HepG2 (cell line): ENCODE data around the gene METRNL. TPM values are rescaled to one million over a fixed set of nuclear protein-coding genes. Genes with fewer than 3 reads are reported as not detected.

Experiments
- ATAC-seq: fragments of 200-7000 bp; cut with Tn5 transposase; 3 replicates; pipeline ENCODE4 v1.9.1; 2020; ENCODE audit warnings: mild to moderate bottlenecking, moderate library complexity
- BruUV-seq: library from RNA; stranded (reverse); fragments of 400-500 nt; replicated peaks from 2 replicates; lab custom pipeline; 2021; lab: Mats Ljungman, UMichigan
- CTCF ChIA-PET: fragments of 300-600 bp; formaldehyde crosslinking; extraction: SDS; loops from one replicate; lab custom pipeline; 2021; ENCODE audit warnings: low total read pairs, inconsistent platforms, low intra/inter-chr PET ratio; lab: Yijun Ruan, JAX
- POLR2A ChIA-PET: fragments of 350-600 bp; sonication (Branson Sonifier 250); formaldehyde crosslinking; loops from one replicate; lab custom pipeline; 2020; ENCODE audit warnings: antibody characterized with exemption, inconsistent platforms; lab: Yijun Ruan, JAX
- DNase-seq: peaks from one replicate; pipeline ENCODE4 v3.0.0-alpha.2; 2015; ENCODE audit warnings: low spot score
- FAIRE-seq: peaks from 3 replicates; lab custom pipeline; 2011; peaks lifted over from hg19 to GRCh38; lab: Jason Lieb, UNC
- H2AFZ ChIP-seq: one replicate; pipeline ENCODE4 v1.6.1; 2011; ENCODE audit warnings: low read length, inconsistent platforms
- H3K27ac ChIP-seq: fragments of 300-600 bp; 3 replicates; pipeline ENCODE4 v1.8.0; 2011; ENCODE audit warnings: mixed run types, mild to moderate bottlenecking, mixed read lengths, low read length, inconsistent platforms; ENCODE audit not compliant: insufficient read depth; ENCODE audit errors: extremely low read length
- H3K27me3 ChIP-seq, 2 experiments: fragments of 200-600 bp in 1 of 2; 2 replicates in 1 of 2; 3 replicates in 1 of 2; pipeline versions ENCODE4 v1.6.0 to v1.8.0; 2011; ENCODE audit warnings: low read length in 2 of 2, mild to moderate bottlenecking in 2 of 2, moderate library complexity in 2 of 2, inconsistent platforms in 1 of 2; ENCODE audit not compliant: insufficient read depth in 2 of 2, control insufficient read depth in 1 of 2
- H3K36me3 ChIP-seq, 2 experiments: fragments of 200-600 bp in 1 of 2; replicated peaks in 1 of 2; 2 replicates in 1 of 2; 3 replicates in 1 of 2; pipeline versions ENCODE4 v1.5.1 to v1.8.0; 2011; ENCODE audit warnings: low read length in 2 of 2, inconsistent platforms in 1 of 2; ENCODE audit not compliant: insufficient read depth in 2 of 2, control insufficient read depth in 1 of 2
- H3K4me1 ChIP-seq: 2 replicates; pipeline ENCODE4 v1.5.1; 2012; ENCODE audit warnings: low read length, inconsistent platforms; ENCODE audit not compliant: insufficient read depth
- H3K4me2 ChIP-seq: 2 replicates; pipeline ENCODE4 v1.6.0; 2011; ENCODE audit warnings: low read depth, low read length, inconsistent platforms
- H3K4me3 ChIP-seq, 3 experiments: fragments of 200-600 bp in 1 of 3; sonication (generic), shearing (Covaris generic) in 1 of 3; replicated peaks in 1 of 3; 2 replicates each; pipeline ENCODE4 v1.5.1; 2011 to 2016; ENCODE audit warnings: low read length in 3 of 3, inconsistent platforms in 2 of 3, low read depth in 2 of 3, mild to moderate bottlenecking in 2 of 3, control low read depth in 1 of 3, mixed read lengths in 1 of 3; ENCODE audit not compliant: insufficient read depth in 1 of 3
- H3K79me2 ChIP-seq: one replicate; pipeline ENCODE4 v1.6.1; 2011; ENCODE audit warnings: low read length, inconsistent platforms; ENCODE audit not compliant: insufficient read depth
- H3K9ac ChIP-seq: 2 replicates; pipeline ENCODE4 v1.6.0; 2011; ENCODE audit warnings: mild to moderate bottlenecking, low read depth, low read length, inconsistent platforms; ENCODE audit not compliant: insufficient read depth
- H3K9me3 ChIP-seq: 2 replicates; pipeline ENCODE4 v1.5.1; 2012; ENCODE audit warnings: mild to moderate bottlenecking, low read length
- H4K20me1 ChIP-seq: 2 replicates; pipeline ENCODE4 v1.6.0; 2011; ENCODE audit warnings: inconsistent platforms, mild to moderate bottlenecking, low read length, moderate library complexity; ENCODE audit not compliant: insufficient read depth
- SOX6 ChIP-seq, 2 experiments: fragments of 450-650 bp in 1 of 2; sonication (generic) in 1 of 2; formaldehyde crosslinking in 1 of 2; IDR thresholded peaks; 2 replicates each; pipeline versions ENCODE4 v1.4.0 to v1.6.1; 2017 to 2020; ENCODE audit warnings: antibody characterized with exemption in 1 of 2, mild to moderate bottlenecking in 1 of 2, missing genetic modification reagents in 1 of 2
- WGBS: methylation state at CpG from one replicate; pipeline ENCODE4 v1.1.6; 2017; ENCODE audit warnings: low lambda C conversion rate; 5-methylcytosine and 5-hydroxymethylcytosine counted together
- in situ Hi-C: cut with HindIII; loops from 2 replicates; pipeline ENCODE4 v1.10.0; 2017; ENCODE audit warnings: low pct_unique_long_range_greater_than_20kb; ENCODE audit not compliant: extremely low pct_ligation_motif_present
- intact Hi-C: fragments of 100-400 bp; cut with micrococcal nuclease; formaldehyde crosslinking; loops from one replicate; pipeline ENCODE4 v1.10.0; 2022; ENCODE audit not compliant: unreplicated experiment
- polyA plus RNA-seq, 8 experiments: library from polyadenylated mRNA; depleted of rRNA in 3 of 8; stranded (reverse) in 7 of 8; unstranded in 1 of 8; fragments of >200 nt; fragmentation: Illumina TruSeq in 4 of 8; extraction: Trizol in 4 of 8; gene quantifications; 2 replicates each; pipeline versions ENCODE4 v1.2.1 to v1.2.3, GENCODE V29; 2011 to 2016; ENCODE audit warnings: low read depth in 4 of 8, missing spikeins in 1 of 8, mixed read lengths in 1 of 8; ENCODE audit not compliant: insufficient read depth in 1 of 8
- total RNA-seq, 5 experiments: library from RNA; depleted of rRNA; stranded (reverse); fragments of >200 nt; fragmentation: Illumina TruSeq; extraction: Trizol; gene quantifications; 2 replicates each; pipeline ENCODE4 v1.2.3, GENCODE V29; 2016; ENCODE audit warnings: low read depth in 1 of 5
- TF ChIP-seq, protein P1 (sequence below): IDR thresholded peaks from 2 replicates; pipeline ENCODE4 v1.6.1; 2016; ENCODE audit warnings: missing compliant biosample characterization, missing genetic modification reagents, borderline replicate concordance
- TF ChIP-seq, protein P2 (sequence below): sonication (generic); IDR thresholded peaks from 2 replicates; pipeline ENCODE4 v1.6.1; 2016; ENCODE audit warnings: low read depth, borderline replicate concordance
- TF ChIP-seq, protein P3 (sequence below): sonication (generic); formaldehyde crosslinking; conservative IDR thresholded peaks from 2 replicates; pipeline ENCODE4 v1.8.1; 2023; ENCODE audit warnings: missing genetic modification reagents
- TF ChIP-seq, protein P4 (sequence below): sonication (generic); formaldehyde crosslinking; conservative IDR thresholded peaks from 2 replicates; pipeline ENCODE4 v1.4.0; 2020; ENCODE audit warnings: missing genetic modification reagents
- TF ChIP-seq, protein P5 (sequence below): sonication (generic); formaldehyde crosslinking; IDR thresholded peaks from 2 replicates; pipeline ENCODE4 v1.5.1; 2020; ENCODE audit warnings: mild to moderate bottlenecking, missing genetic modification reagents, moderate library complexity

Gene METRNL
- total and polyA plus RNA-seq, 2 of the 13 experiments (the other 11 are each of a cell fraction or from before 2014, with no cell fraction given) = 0.66 to 0.84 TPM

DNA sequence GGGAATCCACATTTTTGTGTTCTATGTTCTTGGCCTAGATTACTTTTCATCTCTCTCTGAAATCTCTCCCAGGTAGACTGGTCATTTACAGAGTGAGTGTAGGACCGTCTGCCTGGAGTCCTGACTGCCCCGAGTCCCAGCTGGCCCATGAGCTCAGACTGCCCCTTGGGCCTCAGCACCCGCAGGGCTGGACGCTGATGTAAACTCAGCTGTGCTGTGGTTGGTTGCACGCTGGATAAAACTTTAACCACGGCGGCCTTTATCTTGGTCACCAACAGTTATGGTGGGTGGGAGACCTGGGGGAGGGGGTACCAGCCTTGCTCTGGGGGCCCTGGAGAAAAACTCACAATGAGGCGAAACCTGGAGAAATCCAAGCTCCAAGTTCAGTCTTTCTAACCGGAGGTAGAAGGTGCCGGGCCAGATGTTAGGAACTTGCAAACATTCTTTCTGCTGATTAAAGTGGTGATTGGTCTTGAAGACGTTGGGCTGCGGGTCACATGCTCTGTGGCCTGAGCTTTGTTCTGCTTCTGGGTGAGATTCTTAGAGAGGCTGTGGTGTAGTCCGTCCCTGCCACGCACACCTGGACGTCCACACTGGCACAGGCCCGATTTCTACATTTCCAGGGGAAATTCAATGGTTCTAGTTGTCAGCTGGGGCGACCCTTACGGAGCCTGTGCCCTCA lies 6.9 kb downstream of the METRNL start:
- no peak for DNase-seq
- ChIA-PET CTCF (no interaction called here), POLR2A (no interaction called here)
- BruUV-seq = no TSS peak
- intact Hi-C loops = no loop called here
- in situ Hi-C loops = no loop called here
- peak; percentile 27; the same call in 2 of the 3 replicates for ATAC-seq
- Histone ChIP-seq H2AFZ (no peak overlapping the region), H3K27me3 (peaks cover 26 to 83% of the 10 kb centered on the region in 2 experiments), H3K9ac (no peak overlapping the region), H3K79me2 (no peaks in the 10 kb centered on the region), H3K27ac (no peak overlapping the region), H4K20me1 (peaks cover 18% of the 10 kb centered on the region; the same call in 1 of the 2 replicates), H3K9me3 (no peaks in the 10 kb centered on the region), H3K36me3 (no peaks in the 10 kb centered on the region), H3K4me3 (no peak overlapping the region), H3K4me1 (peaks cover 22% of the 10 kb centered on the region), H3K4me2 (no peak overlapping the region)
- 27% methylated on average over 18 of the region's 18 CpGs for WGBS
- FAIRE-seq = peak; percentile 18
- TF ChIP-seq, protein P1, sequence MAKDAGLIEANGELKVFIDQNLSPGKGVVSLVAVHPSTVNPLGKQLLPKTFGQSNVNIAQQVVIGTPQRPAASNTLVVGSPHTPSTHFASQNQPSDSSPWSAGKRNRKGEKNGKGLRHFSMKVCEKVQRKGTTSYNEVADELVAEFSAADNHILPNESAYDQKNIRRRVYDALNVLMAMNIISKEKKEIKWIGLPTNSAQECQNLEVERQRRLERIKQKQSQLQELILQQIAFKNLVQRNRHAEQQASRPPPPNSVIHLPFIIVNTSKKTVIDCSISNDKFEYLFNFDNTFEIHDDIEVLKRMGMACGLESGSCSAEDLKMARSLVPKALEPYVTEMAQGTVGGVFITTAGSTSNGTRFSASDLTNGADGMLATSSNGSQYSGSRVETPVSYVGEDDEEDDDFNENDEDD (CRISPR knock-in tag) = no peak
- TF ChIP-seq, protein P2, sequence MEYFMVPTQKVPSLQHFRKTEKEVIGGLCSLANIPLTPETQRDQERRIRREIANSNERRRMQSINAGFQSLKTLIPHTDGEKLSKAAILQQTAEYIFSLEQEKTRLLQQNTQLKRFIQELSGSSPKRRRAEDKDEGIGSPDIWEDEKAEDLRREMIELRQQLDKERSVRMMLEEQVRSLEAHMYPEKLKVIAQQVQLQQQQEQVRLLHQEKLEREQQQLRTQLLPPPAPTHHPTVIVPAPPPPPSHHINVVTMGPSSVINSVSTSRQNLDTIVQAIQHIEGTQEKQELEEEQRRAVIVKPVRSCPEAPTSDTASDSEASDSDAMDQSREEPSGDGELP = peak; percentile 65; the same call in 1 of the 2 replicates
- TF ChIP-seq, protein P3, sequence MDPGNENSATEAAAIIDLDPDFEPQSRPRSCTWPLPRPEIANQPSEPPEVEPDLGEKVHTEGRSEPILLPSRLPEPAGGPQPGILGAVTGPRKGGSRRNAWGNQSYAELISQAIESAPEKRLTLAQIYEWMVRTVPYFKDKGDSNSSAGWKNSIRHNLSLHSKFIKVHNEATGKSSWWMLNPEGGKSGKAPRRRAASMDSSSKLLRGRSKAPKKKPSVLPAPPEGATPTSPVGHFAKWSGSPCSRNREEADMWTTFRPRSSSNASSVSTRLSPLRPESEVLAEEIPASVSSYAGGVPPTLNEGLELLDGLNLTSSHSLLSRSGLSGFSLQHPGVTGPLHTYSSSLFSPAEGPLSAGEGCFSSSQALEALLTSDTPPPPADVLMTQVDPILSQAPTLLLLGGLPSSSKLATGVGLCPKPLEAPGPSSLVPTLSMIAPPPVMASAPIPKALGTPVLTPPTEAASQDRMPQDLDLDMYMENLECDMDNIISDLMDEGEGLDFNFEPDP = 0 out of 2 replicates have a peak, but pooled peaks have one; percentile 22
- TF ChIP-seq, protein P4, sequence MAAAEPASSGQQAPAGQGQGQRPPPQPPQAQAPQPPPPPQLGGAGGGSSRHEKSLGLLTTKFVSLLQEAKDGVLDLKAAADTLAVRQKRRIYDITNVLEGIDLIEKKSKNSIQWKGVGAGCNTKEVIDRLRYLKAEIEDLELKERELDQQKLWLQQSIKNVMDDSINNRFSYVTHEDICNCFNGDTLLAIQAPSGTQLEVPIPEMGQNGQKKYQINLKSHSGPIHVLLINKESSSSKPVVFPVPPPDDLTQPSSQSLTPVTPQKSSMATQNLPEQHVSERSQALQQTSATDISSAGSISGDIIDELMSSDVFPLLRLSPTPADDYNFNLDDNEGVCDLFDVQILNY (CRISPR knock-in tag) = no peak
- no peak for TF ChIP-seq SOX6 (IDR thresholded peaks at IDR 0.05)
- TF ChIP-seq SOX6 (CRISPR knock-in tag; IDR thresholded peaks at IDR 0.05) = 0 out of 2 replicates have a peak, but pooled peaks have one; percentile 9
- TF ChIP-seq, protein P5, sequence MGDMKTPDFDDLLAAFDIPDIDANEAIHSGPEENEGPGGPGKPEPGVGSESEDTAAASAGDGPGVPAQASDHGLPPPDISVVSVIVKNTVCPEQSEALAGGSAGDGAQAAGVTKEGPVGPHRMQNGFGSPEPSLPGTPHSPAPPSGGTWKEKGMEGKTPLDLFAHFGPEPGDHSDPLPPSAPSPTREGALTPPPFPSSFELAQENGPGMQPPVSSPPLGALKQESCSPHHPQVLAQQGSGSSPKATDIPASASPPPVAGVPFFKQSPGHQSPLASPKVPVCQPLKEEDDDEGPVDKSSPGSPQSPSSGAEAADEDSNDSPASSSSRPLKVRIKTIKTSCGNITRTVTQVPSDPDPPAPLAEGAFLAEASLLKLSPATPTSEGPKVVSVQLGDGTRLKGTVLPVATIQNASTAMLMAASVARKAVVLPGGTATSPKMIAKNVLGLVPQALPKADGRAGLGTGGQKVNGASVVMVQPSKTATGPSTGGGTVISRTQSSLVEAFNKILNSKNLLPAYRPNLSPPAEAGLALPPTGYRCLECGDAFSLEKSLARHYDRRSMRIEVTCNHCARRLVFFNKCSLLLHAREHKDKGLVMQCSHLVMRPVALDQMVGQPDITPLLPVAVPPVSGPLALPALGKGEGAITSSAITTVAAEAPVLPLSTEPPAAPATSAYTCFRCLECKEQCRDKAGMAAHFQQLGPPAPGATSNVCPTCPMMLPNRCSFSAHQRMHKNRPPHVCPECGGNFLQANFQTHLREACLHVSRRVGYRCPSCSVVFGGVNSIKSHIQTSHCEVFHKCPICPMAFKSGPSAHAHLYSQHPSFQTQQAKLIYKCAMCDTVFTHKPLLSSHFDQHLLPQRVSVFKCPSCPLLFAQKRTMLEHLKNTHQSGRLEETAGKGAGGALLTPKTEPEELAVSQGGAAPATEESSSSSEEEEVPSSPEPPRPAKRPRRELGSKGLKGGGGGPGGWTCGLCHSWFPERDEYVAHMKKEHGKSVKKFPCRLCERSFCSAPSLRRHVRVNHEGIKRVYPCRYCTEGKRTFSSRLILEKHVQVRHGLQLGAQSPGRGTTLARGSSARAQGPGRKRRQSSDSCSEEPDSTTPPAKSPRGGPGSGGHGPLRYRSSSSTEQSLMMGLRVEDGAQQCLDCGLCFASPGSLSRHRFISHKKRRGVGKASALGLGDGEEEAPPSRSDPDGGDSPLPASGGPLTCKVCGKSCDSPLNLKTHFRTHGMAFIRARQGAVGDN (CRISPR knock-in tag) = no peak
